ENCODE measurements around the gene HPS5.

GRCh38 chr11:18299721-18300120 is 22.2 kb downstream of the HPS5 start:
- TF ChIP-seq, protein P1, sequence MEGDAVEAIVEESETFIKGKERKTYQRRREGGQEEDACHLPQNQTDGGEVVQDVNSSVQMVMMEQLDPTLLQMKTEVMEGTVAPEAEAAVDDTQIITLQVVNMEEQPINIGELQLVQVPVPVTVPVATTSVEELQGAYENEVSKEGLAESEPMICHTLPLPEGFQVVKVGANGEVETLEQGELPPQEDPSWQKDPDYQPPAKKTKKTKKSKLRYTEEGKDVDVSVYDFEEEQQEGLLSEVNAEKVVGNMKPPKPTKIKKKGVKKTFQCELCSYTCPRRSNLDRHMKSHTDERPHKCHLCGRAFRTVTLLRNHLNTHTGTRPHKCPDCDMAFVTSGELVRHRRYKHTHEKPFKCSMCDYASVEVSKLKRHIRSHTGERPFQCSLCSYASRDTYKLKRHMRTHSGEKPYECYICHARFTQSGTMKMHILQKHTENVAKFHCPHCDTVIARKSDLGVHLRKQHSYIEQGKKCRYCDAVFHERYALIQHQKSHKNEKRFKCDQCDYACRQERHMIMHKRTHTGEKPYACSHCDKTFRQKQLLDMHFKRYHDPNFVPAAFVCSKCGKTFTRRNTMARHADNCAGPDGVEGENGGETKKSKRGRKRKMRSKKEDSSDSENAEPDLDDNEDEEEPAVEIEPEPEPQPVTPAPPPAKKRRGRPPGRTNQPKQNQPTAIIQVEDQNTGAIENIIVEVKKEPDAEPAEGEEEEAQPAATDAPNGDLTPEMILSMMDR (IDR thresholded peaks at IDR 0.05), result no peak
- TF ChIP-seq POLR2A (IDR thresholded peaks at IDR 0.05), result no peak

Measured in esophagus squamous epithelium (tissue), 4 donors.